Right atrium auricular region (tissue), 2 donors: ENCODE measurements around the gene C11orf65. TPM values are rescaled to one million over a fixed set of nuclear protein-coding genes. Genes with fewer than 3 reads are reported as not detected.

Experiments
- DNase-seq: peaks from one replicate; pipeline ENCODE4 v3.0.0-alpha.2; 2019; ENCODE audit warnings: low spot score
- H3K27ac ChIP-seq, 2 donors: fragments of 200-600 bp; sonication (generic); 1 replicate in 1 of 2; 2 replicates in 1 of 2; pipeline ENCODE4 v1.5.1; 2016 to 2019
- H3K27me3 ChIP-seq, 2 donors: fragments of 200-600 bp; sonication (generic); one replicate each; pipeline versions ENCODE4 v1.5.1 to v1.6.0; 2017 to 2019
- H3K36me3 ChIP-seq: fragments of 200-600 bp; sonication (generic); one replicate; pipeline ENCODE4 v1.5.1; 2016
- H3K4me1 ChIP-seq, 2 donors: fragments of 200-600 bp; sonication (generic); one replicate each; pipeline versions ENCODE4 v1.5.1 to v1.6.0; 2017 to 2019
- H3K4me3 ChIP-seq, 2 donors: fragments of 200-600 bp; sonication (generic); 1 replicate in 1 of 2; 2 replicates in 1 of 2; pipeline ENCODE4 v1.5.1; 2017 to 2019; ENCODE audit warnings: mild to moderate bottlenecking in 1 of 2, moderate library complexity in 1 of 2
- H3K9me3 ChIP-seq, 2 donors: fragments of 200-600 bp; sonication (generic); one replicate each; pipeline ENCODE4 v1.5.1; 2019
- CTCF ChIP-seq, 2 donors: fragments of 200-600 bp; sonication (generic); IDR thresholded peaks; one replicate each; pipeline ENCODE4 v1.5.1; 2019; ENCODE audit warnings: antibody characterized with exemption in 2 of 2
- total RNA-seq, 2 donors: library from RNA; depleted of rRNA; stranded (reverse); fragments of >200 nt; gene quantifications; one replicate each; pipeline ENCODE4 v1.1.0, GENCODE V29; 2016

Gene C11orf65
- total RNA-seq, 2 donors from 2014 or later: 0.28 to 2.7 TPM

- Histone ChIP-seq H3K9me3 (no peaks in the 10 kb centered on the region), H3K27ac (no peak overlapping the region)
Measured at GRCh38 chr11:108368134-108368533, 99.2 kb downstream of the C11orf65 start.

GRCh38 chr11:108364159-108364558 is 103.2 kb downstream of the C11orf65 start:
- Histone ChIP-seq H3K27me3 (no peaks in the 10 kb centered on the region), H3K36me3 (peaks cover 10% of the 10 kb centered on the region), H3K9me3 (no peaks in the 10 kb centered on the region), H3K4me1 (no peaks in the 10 kb centered on the region), H3K27ac (no peak overlapping the region), H3K4me3 (no peak overlapping the region)
- no peak for DNase-seq
- no peak for TF ChIP-seq CTCF (IDR thresholded peaks at IDR 0.05)

More at GRCh38 chr11:108368134-108368533, 99.2 kb downstream of the C11orf65 start:
- no peak for TF ChIP-seq CTCF (IDR thresholded peaks at IDR 0.05)
- DNase-seq: no peak
- Histone ChIP-seq H3K4me1 (no peaks in the 10 kb centered on the region), H3K4me3 (no peak overlapping the region), H3K36me3 (peaks cover 10% of the 10 kb centered on the region), H3K27me3 (no peaks in the 10 kb centered on the region)

- no peak for TF ChIP-seq CTCF (IDR thresholded peaks at IDR 0.05)
- no peaks in the 10 kb centered on the region for H3K9me3 ChIP-seq
- H3K4me3 ChIP-seq: no peak overlapping the region
- no peaks in the 10 kb centered on the region for H3K4me1 ChIP-seq
- no peak overlapping the region for H3K27ac ChIP-seq
- no peak for DNase-seq
- peaks cover 61% of the 10 kb centered on the region for H3K36me3 ChIP-seq
- H3K27me3 ChIP-seq: no peaks in the 10 kb centered on the region
Measured at GRCh38 chr11:108351468-108351867, 115.9 kb downstream of the C11orf65 start.

- Histone ChIP-seq H3K4me3 (no peak overlapping the region), H3K27ac (no peak overlapping the region), H3K4me1 (no peaks in the 10 kb centered on the region), H3K27me3 (no peaks in the 10 kb centered on the region), H3K9me3 (no peaks in the 10 kb centered on the region), H3K36me3 (peaks cover 33% of the 10 kb centered on the region)
- DNase-seq: no peak
- no peak for TF ChIP-seq CTCF (IDR thresholded peaks at IDR 0.05)
Measured at GRCh38 chr11:108346451-108346850, 120.9 kb downstream of the C11orf65 start.

- H3K9me3 ChIP-seq: no peaks in the 10 kb centered on the region
- no peaks in the 10 kb centered on the region for H3K27me3 ChIP-seq
- H3K4me3 ChIP-seq: no peak overlapping the region
- H3K4me1 ChIP-seq: no peaks in the 10 kb centered on the region
- peaks cover 31% of the 10 kb centered on the region for H3K36me3 ChIP-seq
- TF ChIP-seq CTCF (IDR thresholded peaks at IDR 0.05): no peak
- H3K27ac ChIP-seq: no peak overlapping the region
- no peak for DNase-seq
Measured at GRCh38 chr11:108345767-108346166, 121.6 kb downstream of the C11orf65 start.

- Histone ChIP-seq H3K36me3 (peaks cover 13% of the 10 kb centered on the region), H3K4me3 (no peak overlapping the region), H3K9me3 (no peaks in the 10 kb centered on the region), H3K4me1 (no peaks in the 10 kb centered on the region), H3K27ac (no peak overlapping the region), H3K27me3 (no peaks in the 10 kb centered on the region)
- no peak for DNase-seq
- TF ChIP-seq CTCF (IDR thresholded peaks at IDR 0.05): no peak
Measured at GRCh38 chr11:108343714-108344113, 123.6 kb downstream of the C11orf65 start.
